PC-3 (cell line): ENCODE measurements around the gene STK11.

Experiments used
- CTCF ChIP-seq: fragments of 300-600 bp; sonication (generic); conservative IDR thresholded peaks from 2 replicates; pipeline ENCODE4 v1.5.1; 2017; ENCODE audit warnings: antibody characterized with exemption, low read depth, mild to moderate bottlenecking, low read length
- EZH2 ChIP-seq: fragments of 300-600 bp; sonication (generic); IDR thresholded peaks from one replicate; pipeline ENCODE4 v1.6.1; 2017; ENCODE audit warnings: antibody characterized with exemption, mild to moderate bottlenecking, low read length; ENCODE audit not compliant: unreplicated experiment
- EZH2phosphoT487 ChIP-seq: fragments of 300-600 bp; sonication (generic); IDR thresholded peaks from 2 replicates; pipeline ENCODE4 v1.6.1; 2018; ENCODE audit warnings: mild to moderate bottlenecking, antibody characterized with exemption, low read length, borderline replicate concordance

GRCh38 chr19:1226522-1227303 lies 21.1 kb downstream of the STK11 start:
- no peak for TF ChIP-seq CTCF
- TF ChIP-seq EZH2phosphoT487: no peak
- TF ChIP-seq EZH2: no peak
